ENCODE data around the gene MYO1D.

DNA sequence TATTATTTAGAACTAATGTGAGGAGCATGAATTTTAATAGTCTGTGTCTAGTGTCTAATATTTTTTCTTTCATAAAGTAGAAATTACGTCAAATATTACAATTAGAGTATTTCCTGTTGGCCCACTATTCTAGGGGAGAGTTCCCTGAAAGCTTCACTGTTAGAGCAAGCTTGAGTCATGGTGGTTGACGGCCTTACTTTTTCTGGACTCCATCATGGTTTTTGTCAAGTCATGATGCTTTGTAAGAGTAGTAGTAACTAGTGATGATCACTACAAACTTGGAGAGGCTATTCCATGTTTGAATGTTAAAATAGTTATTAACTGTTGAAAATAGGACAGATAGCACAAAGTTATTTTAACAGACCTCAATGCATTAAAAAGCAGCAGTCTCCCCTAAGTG, 431.0 kb downstream of the MYO1D start:
- TF ChIP-seq, protein P1, sequence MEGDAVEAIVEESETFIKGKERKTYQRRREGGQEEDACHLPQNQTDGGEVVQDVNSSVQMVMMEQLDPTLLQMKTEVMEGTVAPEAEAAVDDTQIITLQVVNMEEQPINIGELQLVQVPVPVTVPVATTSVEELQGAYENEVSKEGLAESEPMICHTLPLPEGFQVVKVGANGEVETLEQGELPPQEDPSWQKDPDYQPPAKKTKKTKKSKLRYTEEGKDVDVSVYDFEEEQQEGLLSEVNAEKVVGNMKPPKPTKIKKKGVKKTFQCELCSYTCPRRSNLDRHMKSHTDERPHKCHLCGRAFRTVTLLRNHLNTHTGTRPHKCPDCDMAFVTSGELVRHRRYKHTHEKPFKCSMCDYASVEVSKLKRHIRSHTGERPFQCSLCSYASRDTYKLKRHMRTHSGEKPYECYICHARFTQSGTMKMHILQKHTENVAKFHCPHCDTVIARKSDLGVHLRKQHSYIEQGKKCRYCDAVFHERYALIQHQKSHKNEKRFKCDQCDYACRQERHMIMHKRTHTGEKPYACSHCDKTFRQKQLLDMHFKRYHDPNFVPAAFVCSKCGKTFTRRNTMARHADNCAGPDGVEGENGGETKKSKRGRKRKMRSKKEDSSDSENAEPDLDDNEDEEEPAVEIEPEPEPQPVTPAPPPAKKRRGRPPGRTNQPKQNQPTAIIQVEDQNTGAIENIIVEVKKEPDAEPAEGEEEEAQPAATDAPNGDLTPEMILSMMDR (IDR thresholded peaks at IDR 0.05): no peak
- no peak for TF ChIP-seq POLR2A (IDR thresholded peaks at IDR 0.05)
